Activated naive CD4-positive, alpha-beta T cell treated with anti-CD3 and anti-CD28 coated beads, Interleukin-2, amount 50 U/mL, for 72 hours (primary cell): ENCODE results near the gene WASF1. TPM values are rescaled to one million over a fixed set of nuclear protein-coding genes. Genes with fewer than 3 reads are reported as not detected.
A peak's percentile ranks its signal among the peaks of the same experiment; 100 is the strongest.

ENCODE experiments used
- ATAC-seq, 2 donors: fragments of 150-1000 bp; cut with Tn5 transposase; 2 replicates each; pipeline ENCODE4 v1.10.0; 2021; ENCODE audit warnings: mild to moderate bottlenecking in 2 of 2, moderate library complexity in 2 of 2
- DNase-seq, 2 donors: peaks; one replicate each; pipeline ENCODE4 v3.0.0; 2021 to 2022; ENCODE audit warnings: low spot score in 2 of 2
- H3K27ac Mint-ChIP-seq, 2 donors: one replicate each; pipeline ENCODE4 v1.8.0; 2022; ENCODE audit warnings: mild to moderate bottlenecking in 2 of 2, mixed read lengths in 2 of 2
- H3K36me3 Mint-ChIP-seq, 2 donors: one replicate each; pipeline ENCODE4 v1.8.0; 2022; ENCODE audit warnings: mixed read lengths in 2 of 2
- H3K9me3 Mint-ChIP-seq, 2 donors: one replicate each; pipeline ENCODE4 v1.8.0; 2022; ENCODE audit warnings: mixed read lengths in 2 of 2
- total RNA-seq, 2 donors: library from RNA; stranded (reverse); gene quantifications; one replicate each; pipeline ENCODE4 v1.2.3, GENCODE V29; 2022

WASF1 gene
- total RNA-seq, result 1 to 10 TPM; 3.9 to 4.3 TPM

GRCh38 chr6:110179406-110180227, at the start of gene WASF1:
Gene WASF1, minus strand, starts transcription at chr6:110179670. Its CDS starts 52,069 bp downstream, at chr6:110127601.
- H3K27ac Mint-ChIP-seq, result peak within 1 kb of the TSS in 1 of 2 donors; percentile 57
- H3K9me3 Mint-ChIP-seq, result no peaks in the 10 kb centered on the region
- H3K36me3 Mint-ChIP-seq, result no peaks in the 10 kb centered on the region
- DNase-seq, result peak; percentile 87 to 93
- peak; percentile 88 to 93 for ATAC-seq

- Mint-ChIP-seq H3K36me3 (peaks cover 0 to 2% of the 10 kb centered on the region in 2 donors), H3K9me3 (no peaks in the 10 kb centered on the region), H3K27ac (no peak overlapping the region)
- DNase-seq (no peak), ATAC-seq (no peak)
These were observed 46.8 kb upstream of the WASF1 start for GRCh38 chr6:110226261-110226660.

- H3K36me3 Mint-ChIP-seq, result peaks cover 0 to 16% of the 10 kb centered on the region in 2 donors
- ATAC-seq (no peak), DNase-seq (no peak)
- no peak overlapping the region for H3K27ac Mint-ChIP-seq
- H3K9me3 Mint-ChIP-seq, result no peaks in the 10 kb centered on the region
These were observed 42.3 kb upstream of the WASF1 start for GRCh38 chr6:110221738-110222137.

- DNase-seq (no peak), ATAC-seq (peak in 1 of 2 donors; percentile 37)
- H3K9me3 Mint-ChIP-seq, result no peaks in the 10 kb centered on the region
- no peak overlapping the region for H3K27ac Mint-ChIP-seq
- peaks cover 8 to 26% of the 10 kb centered on the region in 2 donors for H3K36me3 Mint-ChIP-seq
These were observed 37.8 kb upstream of the WASF1 start for GRCh38 chr6:110217266-110217665.

- ATAC-seq (no peak), DNase-seq (no peak)
- H3K9me3 Mint-ChIP-seq, result no peaks in the 10 kb centered on the region
- peaks cover 8 to 29% of the 10 kb centered on the region in 2 donors for H3K36me3 Mint-ChIP-seq
- H3K27ac Mint-ChIP-seq, result no peak overlapping the region
These were observed 36.7 kb upstream of the WASF1 start for GRCh38 chr6:110216140-110216539.

GRCh38 chr6:110214338-110214737, 34.9 kb upstream of the WASF1 start:
- no peak overlapping the region for H3K27ac Mint-ChIP-seq
- no peak for ATAC-seq
- peaks cover 8 to 16% of the 10 kb centered on the region in 2 donors for H3K36me3 Mint-ChIP-seq
- DNase-seq, result no peak
- no peaks in the 10 kb centered on the region for H3K9me3 Mint-ChIP-seq

GRCh38 chr6:110211753-110212152, 32.3 kb upstream of the WASF1 start:
- no peaks in the 10 kb centered on the region for H3K9me3 Mint-ChIP-seq
- DNase-seq, result no peak
- H3K36me3 Mint-ChIP-seq, result peaks cover 8 to 16% of the 10 kb centered on the region in 2 donors

GRCh38 chr6:110207652-110208051, 28.2 kb upstream of the WASF1 start:
- DNase-seq, result no peak
- no peaks in the 10 kb centered on the region for H3K9me3 Mint-ChIP-seq
- H3K36me3 Mint-ChIP-seq, result peaks cover 0 to 11% of the 10 kb centered on the region in 2 donors
- ATAC-seq, result no peak
- no peak overlapping the region for H3K27ac Mint-ChIP-seq

More at GRCh38 chr6:110211753-110212152, 32.3 kb upstream of the WASF1 start:
- H3K27ac Mint-ChIP-seq, result no peak overlapping the region
- no peak for ATAC-seq

- H3K9me3 Mint-ChIP-seq, result no peaks in the 10 kb centered on the region
- no peak overlapping the region for H3K27ac Mint-ChIP-seq
- peaks cover 0 to 4% of the 10 kb centered on the region in 2 donors for H3K36me3 Mint-ChIP-seq
- no peak for DNase-seq
- no peak for ATAC-seq
These were observed 21.8 kb upstream of the WASF1 start for GRCh38 chr6:110201151-110201884.

- peaks cover 0 to 13% of the 10 kb centered on the region in 2 donors for H3K36me3 Mint-ChIP-seq
- DNase-seq (no peak), ATAC-seq (no peak)
- no peaks in the 10 kb centered on the region for H3K9me3 Mint-ChIP-seq
- no peak overlapping the region for H3K27ac Mint-ChIP-seq
These were observed 19.1 kb upstream of the WASF1 start for GRCh38 chr6:110198561-110198960.

- Mint-ChIP-seq H3K36me3 (peaks cover 0 to 14% of the 10 kb centered on the region in 2 donors), H3K27ac (no peak overlapping the region), H3K9me3 (no peaks in the 10 kb centered on the region)
- no peak for ATAC-seq
- no peak for DNase-seq
These were observed 17.4 kb upstream of the WASF1 start for GRCh38 chr6:110196874-110197273.

GRCh38 chr6:110195639-110196038, 16.2 kb upstream of the WASF1 start:
- Mint-ChIP-seq H3K27ac (no peak overlapping the region), H3K9me3 (no peaks in the 10 kb centered on the region), H3K36me3 (peaks cover 0 to 14% of the 10 kb centered on the region in 2 donors)
- DNase-seq, result no peak
- no peak for ATAC-seq

GRCh38 chr6:110191477-110191876, 12.0 kb upstream of the WASF1 start:
- no peaks in the 10 kb centered on the region for H3K9me3 Mint-ChIP-seq
- DNase-seq, result no peak

GRCh38 chr6:110190726-110191125, 11.3 kb upstream of the WASF1 start:
- H3K27ac Mint-ChIP-seq, result no peak overlapping the region
- no peaks in the 10 kb centered on the region for H3K9me3 Mint-ChIP-seq
- DNase-seq, result no peak
- H3K36me3 Mint-ChIP-seq, result peaks cover 0 to 10% of the 10 kb centered on the region in 2 donors
- no peak for ATAC-seq

More at GRCh38 chr6:110191477-110191876, 12.0 kb upstream of the WASF1 start:
- H3K27ac Mint-ChIP-seq, result no peak overlapping the region
- ATAC-seq, result no peak
- peaks cover 0 to 10% of the 10 kb centered on the region in 2 donors for H3K36me3 Mint-ChIP-seq

- peaks cover 0 to 3% of the 10 kb centered on the region in 2 donors for H3K36me3 Mint-ChIP-seq
- no peak for ATAC-seq
- no peak overlapping the region for H3K27ac Mint-ChIP-seq
- DNase-seq, result no peak
- H3K9me3 Mint-ChIP-seq, result no peaks in the 10 kb centered on the region
These were observed 9.3 kb upstream of the WASF1 start for GRCh38 chr6:110188791-110189190.

- Mint-ChIP-seq H3K9me3 (no peaks in the 10 kb centered on the region), H3K36me3 (no peaks in the 10 kb centered on the region), H3K27ac (peak overlapping the region; percentile 73 to 94)
- ATAC-seq, result peak; percentile 49 to 81
- no peak for DNase-seq
These were observed 6.4 kb upstream of the WASF1 start for GRCh38 chr6:110185879-110186278.

- no peak for DNase-seq
- Mint-ChIP-seq H3K36me3 (no peaks in the 10 kb centered on the region), H3K9me3 (no peaks in the 10 kb centered on the region), H3K27ac (no peak overlapping the region)
- no peak for ATAC-seq
These were observed 3.9 kb upstream of the WASF1 start for GRCh38 chr6:110183292-110183885.
